MCF 10A (cell line): ENCODE data around the gene LSR. TPM values are rescaled to one million over a fixed set of nuclear protein-coding genes. Genes with fewer than 3 reads are reported as not detected.

Experiments used
- BruUV-seq: library from RNA; stranded (reverse); fragments of 400-500 nt; replicated peaks from 2 replicates; lab custom pipeline; 2021; lab: Mats Ljungman, UMichigan
- CTCF ChIA-PET: fragments of 300-600 bp; sonication (Branson Sonifier 250); formaldehyde crosslinking; extraction: SDS; loops from one replicate; lab custom pipeline; 2021; ENCODE audit warnings: antibody characterized with exemption, inconsistent platforms; lab: Yijun Ruan, JAX
- POLR2A ChIA-PET: fragments of 300-600, 350-650 bp; sonication (Branson Sonifier 250); formaldehyde crosslinking; extraction: SDS; loops from one replicate; lab custom pipeline; 2020; ENCODE audit warnings: antibody characterized with exemption, inconsistent platforms; lab: Yijun Ruan, JAX
- DNase-seq: peaks from one replicate; pipeline ENCODE4 v3.0.0-alpha.2; 2018; ENCODE audit not compliant: unreplicated experiment
- H3K27ac Mint-ChIP-seq: one replicate; pipeline ENCODE4 v1.8.0; 2022; ENCODE audit warnings: mild to moderate bottlenecking, low read depth, mixed read lengths; ENCODE audit not compliant: unreplicated experiment
- H3K27me3 Mint-ChIP-seq: one replicate; pipeline ENCODE4 v1.8.0; 2022; ENCODE audit warnings: mixed read lengths; ENCODE audit not compliant: insufficient read depth, unreplicated experiment
- H3K36me3 Mint-ChIP-seq: one replicate; pipeline ENCODE4 v1.8.0; 2022; ENCODE audit warnings: mild to moderate bottlenecking, moderate library complexity, mixed read lengths; ENCODE audit not compliant: insufficient read depth, unreplicated experiment
- H3K4me1 Mint-ChIP-seq: one replicate; pipeline ENCODE4 v1.8.0; 2022; ENCODE audit warnings: mixed read lengths; ENCODE audit not compliant: insufficient read depth, unreplicated experiment
- H3K4me3 Mint-ChIP-seq: one replicate; pipeline ENCODE4 v1.8.0; 2022; ENCODE audit warnings: mild to moderate bottlenecking, moderate library complexity, mixed read lengths; ENCODE audit not compliant: unreplicated experiment
- H3K9me3 Mint-ChIP-seq: one replicate; pipeline ENCODE4 v1.8.0; 2022; ENCODE audit warnings: mixed read lengths; ENCODE audit not compliant: unreplicated experiment
- intact Hi-C: fragments of 100-400 bp; cut with micrococcal nuclease; formaldehyde crosslinking; loops from 2 replicates; pipeline ENCODE4 v1.14.1; 2022
- total RNA-seq: library from RNA; stranded (reverse); gene quantifications from 2 replicates; pipeline ENCODE4 v1.2.3, GENCODE V29; 2022
- TF ChIP-seq, protein P1 (sequence below): fragments of 200-600 bp; IDR thresholded peaks from one replicate; pipeline ENCODE4 v1.8.0; 2022; ENCODE audit warnings: antibody characterized with exemption, mild to moderate bottlenecking; ENCODE audit not compliant: unreplicated experiment

LSR gene
- total RNA-seq, 1 experiment from 2014 or later = 64.1 TPM

DNA sequence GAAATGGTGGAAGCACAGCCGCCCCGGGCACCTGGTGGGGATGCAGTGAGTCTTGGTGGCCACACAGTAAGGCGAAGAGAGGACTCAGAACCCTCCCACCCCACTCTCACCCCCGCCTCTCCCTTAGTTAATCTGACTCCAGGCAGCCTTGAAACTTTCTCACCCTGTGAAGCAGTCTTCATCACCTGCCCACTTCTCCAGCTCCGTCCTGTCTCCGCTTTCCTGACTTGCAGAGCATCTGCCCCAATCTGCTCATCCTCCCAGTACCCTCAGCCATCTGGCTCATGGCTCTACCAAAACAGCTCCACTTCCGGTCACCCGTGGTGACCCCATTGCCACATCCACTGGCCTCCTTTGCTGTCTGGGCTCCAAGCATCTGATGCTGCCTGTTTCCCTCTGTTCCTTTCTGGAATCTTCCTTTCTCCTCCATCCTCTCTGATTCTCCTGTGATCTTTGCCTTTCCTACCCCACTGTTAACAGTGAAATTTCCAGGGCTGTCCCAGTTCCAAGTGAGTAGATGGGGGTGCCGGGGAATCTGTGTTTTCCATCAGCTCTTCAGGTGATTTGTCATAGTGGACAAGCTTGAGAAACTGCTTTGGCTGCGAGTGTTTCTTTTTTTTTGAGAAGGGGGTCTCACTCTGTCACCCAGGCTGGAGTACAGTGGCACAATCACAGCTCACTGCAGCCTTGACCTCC, 24.3 kb downstream of the LSR start:
- H3K9me3 Mint-ChIP-seq = no peaks in the 10 kb centered on the region
- H3K4me1 Mint-ChIP-seq = peaks cover 5% of the 10 kb centered on the region
- DNase-seq = no peak
- H3K36me3 Mint-ChIP-seq = peaks cover 76% of the 10 kb centered on the region
- no TSS peak for BruUV-seq
- intact Hi-C loops = no loop called here
- CTCF ChIA-PET = interaction anchor here (0.5 to 1.4 kb wide), 9 partner anchors 9 to 610 kb away, joined by 3 to 4 read pairs (median 3); no protein-coding TSS in a partner anchor
- H3K27ac Mint-ChIP-seq = no peak overlapping the region
- no peaks in the 10 kb centered on the region for H3K27me3 Mint-ChIP-seq
- H3K4me3 Mint-ChIP-seq = no peak overlapping the region
- TF ChIP-seq, protein P1, sequence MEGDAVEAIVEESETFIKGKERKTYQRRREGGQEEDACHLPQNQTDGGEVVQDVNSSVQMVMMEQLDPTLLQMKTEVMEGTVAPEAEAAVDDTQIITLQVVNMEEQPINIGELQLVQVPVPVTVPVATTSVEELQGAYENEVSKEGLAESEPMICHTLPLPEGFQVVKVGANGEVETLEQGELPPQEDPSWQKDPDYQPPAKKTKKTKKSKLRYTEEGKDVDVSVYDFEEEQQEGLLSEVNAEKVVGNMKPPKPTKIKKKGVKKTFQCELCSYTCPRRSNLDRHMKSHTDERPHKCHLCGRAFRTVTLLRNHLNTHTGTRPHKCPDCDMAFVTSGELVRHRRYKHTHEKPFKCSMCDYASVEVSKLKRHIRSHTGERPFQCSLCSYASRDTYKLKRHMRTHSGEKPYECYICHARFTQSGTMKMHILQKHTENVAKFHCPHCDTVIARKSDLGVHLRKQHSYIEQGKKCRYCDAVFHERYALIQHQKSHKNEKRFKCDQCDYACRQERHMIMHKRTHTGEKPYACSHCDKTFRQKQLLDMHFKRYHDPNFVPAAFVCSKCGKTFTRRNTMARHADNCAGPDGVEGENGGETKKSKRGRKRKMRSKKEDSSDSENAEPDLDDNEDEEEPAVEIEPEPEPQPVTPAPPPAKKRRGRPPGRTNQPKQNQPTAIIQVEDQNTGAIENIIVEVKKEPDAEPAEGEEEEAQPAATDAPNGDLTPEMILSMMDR = no peak
- POLR2A ChIA-PET = no interaction called here

DNA sequence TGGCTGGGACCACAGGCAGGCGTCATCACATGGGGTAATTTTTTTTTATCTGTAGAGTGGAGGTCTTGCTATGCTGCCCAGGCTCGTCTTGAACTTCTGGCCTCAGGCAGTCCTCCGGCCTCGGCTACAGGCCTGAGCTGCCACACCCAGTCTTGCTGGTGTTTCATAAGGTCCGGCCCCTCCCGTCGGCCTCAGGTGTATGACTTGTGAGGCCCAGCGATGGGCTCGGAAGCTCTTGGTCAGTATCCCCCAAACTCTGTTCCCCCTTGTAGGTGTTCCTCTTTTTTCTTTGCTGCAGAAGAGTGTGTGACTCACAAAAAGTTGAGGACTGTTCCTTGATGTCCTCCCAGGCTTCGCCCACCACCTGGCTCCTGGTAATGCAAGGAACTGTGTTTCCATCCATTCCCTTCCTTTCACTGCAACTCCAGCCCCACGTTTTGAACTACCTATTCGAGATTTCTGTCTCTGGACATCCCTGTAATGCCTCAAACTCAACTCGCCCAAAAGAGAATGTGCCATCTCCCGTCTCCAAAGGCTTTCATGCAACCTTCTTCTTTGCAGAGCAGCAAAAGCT, 25.0 kb downstream of the LSR start:
- no TSS peak for BruUV-seq
- Mint-ChIP-seq H3K36me3 (peaks cover 83% of the 10 kb centered on the region), H3K9me3 (no peaks in the 10 kb centered on the region), H3K27ac (peak overlapping the region; percentile 25), H3K4me3 (no peak overlapping the region), H3K4me1 (peaks cover 5% of the 10 kb centered on the region), H3K27me3 (no peaks in the 10 kb centered on the region)
- no peak for DNase-seq
- intact Hi-C loops = no loop called here
- POLR2A ChIA-PET = no interaction called here
- TF ChIP-seq, protein P1 = no peak
- CTCF ChIA-PET = interaction anchor here (0.6 to 1.4 kb wide), 6 partner anchors 79 to 610 kb away, joined by 3 to 5 read pairs (median 4); no protein-coding TSS in a partner anchor

- ChIA-PET POLR2A (no interaction called here), CTCF (interaction anchor here (0.6 to 1.1 kb wide), 4 partner anchors 132 to 228 kb away, joined by 3 to 5 read pairs (median 3); no protein-coding TSS in a partner anchor)
- Mint-ChIP-seq H3K4me3 (no peak overlapping the region), H3K9me3 (no peaks in the 10 kb centered on the region), H3K36me3 (peaks cover 85% of the 10 kb centered on the region), H3K4me1 (peaks cover 5% of the 10 kb centered on the region), H3K27ac (peak overlapping the region; percentile 25), H3K27me3 (no peaks in the 10 kb centered on the region)
- TF ChIP-seq, protein P1 = no peak
- no TSS peak for BruUV-seq
- no peak for DNase-seq
- intact Hi-C loops = no loop called here
These were observed 25.5 kb downstream of the LSR start for GRCh38 chr19:35274323-35274722.

GRCh38 chr19:35276706-35277281, 28.0 kb downstream of the LSR start:
- H3K27me3 Mint-ChIP-seq = no peaks in the 10 kb centered on the region
- ChIA-PET CTCF (interaction anchor here (0.6 to 1.4 kb wide), 3 partner anchors 207 to 218 kb away, joined by 3 to 4 read pairs (median 3); no protein-coding TSS in a partner anchor), POLR2A (no interaction called here)
- BruUV-seq = no TSS peak
- no peak overlapping the region for H3K27ac Mint-ChIP-seq
- TF ChIP-seq, protein P1 = no peak
- DNase-seq = no peak
- H3K4me3 Mint-ChIP-seq = no peak overlapping the region
- intact Hi-C loops = no loop called here
- no peaks in the 10 kb centered on the region for H3K9me3 Mint-ChIP-seq
- H3K36me3 Mint-ChIP-seq = peaks cover 71% of the 10 kb centered on the region
- peaks cover 5% of the 10 kb centered on the region for H3K4me1 Mint-ChIP-seq
